H1 (cell line): ENCODE data around the gene VPS13D. TPM values are rescaled to one million over a fixed set of nuclear protein-coding genes. Genes with fewer than 3 reads are reported as not detected.

Experiments used
- CTCF ChIA-PET: fragments of 300-600 bp; sonication (Branson Sonifier 250); formaldehyde crosslinking; loops from one replicate; lab custom pipeline; 2021; ENCODE audit not compliant: partially characterized antibody; lab: Charles Lee
- POLR2A ChIA-PET: fragments of 300-600 bp; sonication (Branson Sonifier 250); formaldehyde crosslinking; loops from one replicate; lab custom pipeline; 2021; ENCODE audit warnings: inconsistent platforms; ENCODE audit not compliant: partially characterized antibody; lab: Charles Lee
- DNase-seq, 2 experiments: peaks; one replicate each; pipeline versions ENCODE4 v3.0.0 to v3.0.0-alpha.2; 2010 to 2022; ENCODE audit warnings: low spot score in 2 of 2, low read depth in 1 of 2, mixed read lengths in 1 of 2
- FAIRE-seq: peaks from 2 replicates; lab custom pipeline; 2011; peaks lifted over from hg19 to GRCh38; lab: Jason Lieb, UNC
- H2AFZ ChIP-seq: 2 replicates; pipeline ENCODE4 v1.8.1; 2012; ENCODE audit warnings: low read length, inconsistent platforms
- H2AK5ac ChIP-seq: 2 replicates; pipeline ENCODE4 v1.6.1; 2013; ENCODE audit warnings: low read depth, low read length
- H2BK120ac ChIP-seq: replicated peaks from 2 replicates; pipeline ENCODE3; 2013; ENCODE audit warnings: low read depth, low read length, inconsistent platforms
- H2BK12ac ChIP-seq: 2 replicates; pipeline ENCODE4 v1.6.1; 2013; ENCODE audit warnings: low read depth, low read length
- H2BK15ac ChIP-seq: 2 replicates; pipeline ENCODE4 v1.6.1; 2013; ENCODE audit warnings: low read length
- H2BK20ac ChIP-seq: 2 replicates; pipeline ENCODE4 v1.6.1; 2013; ENCODE audit warnings: low read length
- H2BK5ac ChIP-seq: 2 replicates; pipeline ENCODE4 v1.6.1; 2013; ENCODE audit warnings: low read depth, low read length
- H3K14ac ChIP-seq: 2 replicates; pipeline ENCODE4 v1.6.1; 2013; ENCODE audit warnings: inconsistent platforms; ENCODE audit not compliant: insufficient read length
- H3K18ac ChIP-seq: 2 replicates; pipeline ENCODE4 v1.6.1; 2013; ENCODE audit warnings: low read length; ENCODE audit errors: extremely low read depth
- H3K23ac ChIP-seq: 2 replicates; pipeline ENCODE4 v1.6.1; 2013; ENCODE audit warnings: inconsistent platforms; ENCODE audit not compliant: insufficient read length
- H3K23me2 ChIP-seq: 2 replicates; pipeline ENCODE4 v1.6.1; 2013; ENCODE audit warnings: low read depth, low read length
- H3K27ac ChIP-seq: 2 replicates; pipeline ENCODE4 v1.6.1; 2011; ENCODE audit warnings: low read depth, low read length, inconsistent platforms
- H3K27me3 ChIP-seq, 4 experiments: replicated peaks in 1 of 4; 1 replicate in 1 of 4; 2 replicates in 3 of 4; pipeline versions ENCODE4 v1.6.1 to v1.8.1; 2011 to 2013; ENCODE audit warnings: low read length in 3 of 4, mild to moderate bottlenecking in 3 of 4, inconsistent platforms in 2 of 4, mixed read lengths in 2 of 4, moderate library complexity in 1 of 4; ENCODE audit not compliant: control insufficient read depth in 3 of 4, insufficient read depth in 3 of 4; ENCODE audit errors: extremely low read depth in 1 of 4
- H3K36me3 ChIP-seq, 4 experiments: 2 replicates each; pipeline versions ENCODE4 v1.6.1 to v1.8.1; 2011 to 2013; ENCODE audit warnings: mild to moderate bottlenecking in 4 of 4, low read length in 3 of 4, moderate library complexity in 2 of 4, control low read depth in 1 of 4, inconsistent platforms in 1 of 4; ENCODE audit not compliant: insufficient read depth in 4 of 4, control insufficient read depth in 2 of 4
- H3K4ac ChIP-seq: replicated peaks from 2 replicates; pipeline ENCODE3; 2013; ENCODE audit warnings: low read length, low read depth, mixed read lengths, inconsistent platforms; ENCODE audit not compliant: insufficient read length
- H3K4me1 ChIP-seq, 4 experiments: replicated peaks in 1 of 4; 1 replicate in 1 of 4; 2 replicates in 3 of 4; pipeline versions ENCODE4 v1.6.1 to v1.8.1; 2011 to 2013; ENCODE audit warnings: low read length in 3 of 4, inconsistent platforms in 2 of 4, mixed read lengths in 1 of 4; ENCODE audit not compliant: insufficient read depth in 4 of 4, control insufficient read depth in 3 of 4
- H3K4me2 ChIP-seq, 2 experiments: 2 replicates each; pipeline versions ENCODE4 v1.6.1 to v1.8.1; 2011 to 2013; ENCODE audit warnings: low read depth in 2 of 2, low read length in 2 of 2, control low read depth in 1 of 2, inconsistent platforms in 1 of 2, mild to moderate bottlenecking in 1 of 2; ENCODE audit not compliant: insufficient read depth in 1 of 2
- H3K4me3 ChIP-seq, 4 experiments: fragments of 200-600, 300-600 bp in 1 of 4; sonication (generic), shearing (Covaris generic), sonication (Bioruptor Twin) in 1 of 4; 2 replicates each; pipeline versions ENCODE4 v1.5.1 to v1.8.1; 2011 to 2016; ENCODE audit warnings: low read length in 4 of 4, low read depth in 3 of 4, control low read depth in 2 of 4, inconsistent platforms in 2 of 4, mild to moderate bottlenecking in 2 of 4, mixed read lengths in 1 of 4, moderate library complexity in 1 of 4; ENCODE audit not compliant: insufficient read depth in 2 of 4; ENCODE audit errors: extremely low read depth in 1 of 4
- H3K56ac ChIP-seq: replicated peaks from 2 replicates; pipeline ENCODE3; 2013; ENCODE audit warnings: low read depth, mild to moderate bottlenecking, mixed read lengths, low read length, inconsistent platforms; ENCODE audit not compliant: insufficient read length
- H3K79me1 ChIP-seq: 2 replicates; pipeline ENCODE4 v1.6.1; 2013; ENCODE audit warnings: low read depth, low read length, control low read depth
- H3K79me2 ChIP-seq, 2 experiments: 2 replicates each; pipeline versions ENCODE4 v1.6.1 to v1.8.1; 2012 to 2013; ENCODE audit warnings: low read length in 2 of 2, mild to moderate bottlenecking in 2 of 2, inconsistent platforms in 1 of 2; ENCODE audit not compliant: insufficient read depth in 2 of 2, control insufficient read depth in 1 of 2
- H3K9ac ChIP-seq, 4 experiments: replicated peaks in 1 of 4; 1 replicate in 1 of 4; 2 replicates in 3 of 4; pipeline versions ENCODE4 v1.6.1 to v1.8.1; 2011 to 2013; ENCODE audit warnings: low read depth in 3 of 4, low read length in 3 of 4, control low read depth in 2 of 4, mild to moderate bottlenecking in 2 of 4, moderate library complexity in 2 of 4, inconsistent platforms in 1 of 4; ENCODE audit errors: extremely low read depth in 1 of 4
- H3K9me3 ChIP-seq, 2 experiments: 2 replicates each; pipeline versions ENCODE4 v1.6.1 to v1.8.1; 2012 to 2013; ENCODE audit warnings: mild to moderate bottlenecking in 2 of 2, moderate library complexity in 2 of 2, control low read depth in 1 of 2, inconsistent platforms in 1 of 2, low read depth in 1 of 2, low read length in 1 of 2, mixed read lengths in 1 of 2; ENCODE audit not compliant: insufficient read depth in 2 of 2
- H4K20me1 ChIP-seq, 2 experiments: replicated peaks in 1 of 2; 2 replicates each; pipeline versions ENCODE3 to v1.8.1; 2011 to 2013; ENCODE audit warnings: inconsistent platforms in 2 of 2, low read length in 2 of 2, mild to moderate bottlenecking in 1 of 2; ENCODE audit not compliant: insufficient read depth in 2 of 2, control insufficient read depth in 1 of 2
- H4K5ac ChIP-seq: 2 replicates; pipeline ENCODE4 v1.6.1; 2013; ENCODE audit warnings: low read length, low read depth, mixed read lengths, inconsistent platforms; ENCODE audit not compliant: insufficient read length
- H4K8ac ChIP-seq: 2 replicates; pipeline ENCODE4 v1.8.0; 2013; ENCODE audit warnings: mild to moderate bottlenecking, moderate library complexity, low read length, inconsistent platforms; ENCODE audit not compliant: insufficient read depth; ENCODE audit errors: extremely low read depth
- H4K91ac ChIP-seq: replicated peaks from 2 replicates; pipeline ENCODE3; 2013; ENCODE audit warnings: low read length, mixed read lengths, inconsistent platforms; ENCODE audit not compliant: insufficient read length
- CEBPB ChIP-seq: IDR thresholded peaks from 2 replicates; pipeline ENCODE4 v1.6.1; 2012; ENCODE audit warnings: low read depth, low read length
- CREB1 ChIP-seq: IDR thresholded peaks from 2 replicates; pipeline ENCODE4 v1.6.1; 2012; ENCODE audit warnings: inconsistent platforms
- EZH2 ChIP-seq: fragments of 200-600 bp; sonication (generic); IDR thresholded peaks from 2 replicates; pipeline ENCODE4 v1.7.1; 2012; ENCODE audit warnings: low read depth, mild to moderate bottlenecking, moderate library complexity, low read length, inconsistent platforms; ENCODE audit not compliant: severe bottlenecking
- HDAC6 ChIP-seq: IDR thresholded peaks from one replicate; pipeline ENCODE4 v1.7.1; 2012; ENCODE audit warnings: low read depth, mild to moderate bottlenecking, inconsistent platforms, low read length, moderate library complexity
- WGBS, 2 experiments: shearing (Covaris generic) in 1 of 2; methylation state at CpG; one replicate each; pipeline versions ENCODE4 v1.1.6 to v1.1.7; 2013 to 2015; ENCODE audit warnings: low lambda C conversion rate in 2 of 2, mixed read lengths in 2 of 2, inconsistent platforms in 1 of 2, low coverage in 1 of 2, missing lambda C conversion rate in 1 of 2; ENCODE audit not compliant: insufficient replicate concordance in 2 of 2, insufficient coverage in 1 of 2, insufficient read length in 1 of 2; ENCODE audit errors: extremely low coverage in 1 of 2, missing lambda C conversion rate in 1 of 2; 5-methylcytosine and 5-hydroxymethylcytosine counted together
- polyA plus RNA-seq, 7 experiments: library from polyadenylated mRNA; depleted of rRNA in 3 of 7; stranded (reverse) in 5 of 7; unstranded in 2 of 7; fragments of >200 nt in 5 of 7; fragments of 200-250 nt in 2 of 7; gene quantifications; 1 replicate in 5 of 7; 2 replicates in 1 of 7; 4 replicates in 1 of 7; pipeline versions ENCODE4 v1.2.1 to v1.2.3, GENCODE V29; 2011 to 2013; ENCODE audit warnings: missing spikeins in 2 of 7, mixed read lengths in 2 of 7
- total RNA-seq: library from RNA; stranded (reverse); fragmentation: NEBNext Ultra II Directional; extraction: Animal tissue kit (Norgen Biotek cat#: 25700); gene quantifications from 2 replicates; pipeline ENCODE4 v1.2.1, GENCODE V29; 2021
- TF ChIP-seq, protein P1 (sequence below): IDR thresholded peaks from 2 replicates; pipeline ENCODE4 v1.6.1; 2012; ENCODE audit warnings: low read length, inconsistent platforms

Gene VPS13D
- total and polyA plus RNA-seq, 2 of the 8 experiments (the other 6 are each of a cell fraction or from before 2014, with no cell fraction given) = 10.9 to 31.2 TPM

DNA sequence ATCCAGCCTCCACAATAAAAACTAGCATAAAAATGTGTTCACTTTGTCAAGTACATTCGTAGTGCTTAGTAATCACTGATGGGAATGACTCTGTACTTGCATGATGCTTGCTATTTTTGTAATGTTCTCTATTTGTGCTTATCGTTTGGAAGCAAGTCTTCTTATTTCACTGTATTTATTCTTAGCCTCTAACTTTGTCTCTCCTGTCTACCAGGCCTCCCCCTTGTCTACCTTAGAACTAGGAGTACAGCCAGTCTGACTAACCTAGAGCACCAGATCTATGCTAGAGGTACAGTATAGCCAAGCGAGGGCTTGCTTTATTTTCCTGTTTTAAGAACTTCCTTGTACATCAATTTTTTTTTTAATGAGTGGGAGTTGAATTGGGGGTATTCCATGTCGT, 108.2 kb downstream of the VPS13D start:
- Histone ChIP-seq H3K4me1 (peaks cover 0 to 5% (median 3%) of the 10 kb centered on the region in 4 experiments; a peak in 3 of 7 replicates), H2AFZ (no peak overlapping the region)

More for the DNA sequence above, 108.2 kb downstream of the VPS13D start:
- Histone ChIP-seq H3K9ac (no peak overlapping the region), H3K4me3 (no peak overlapping the region), H3K79me2 (no peaks in the 10 kb centered on the region), H3K23ac (no peak overlapping the region), H4K8ac (no peak overlapping the region), H2AK5ac (no peak overlapping the region), H3K23me2 (no peaks in the 10 kb centered on the region), H3K27me3 (no peaks in the 10 kb centered on the region), H3K36me3 (peaks cover 0 to 18% (median 10%) of the 10 kb centered on the region in 4 experiments; a peak in 4 of 8 replicates), H2BK20ac (no peak overlapping the region), H3K56ac (no peak overlapping the region), H4K5ac (no peak overlapping the region), H2BK5ac (no peak overlapping the region), H3K14ac (no peak overlapping the region), H3K79me1 (no peaks in the 10 kb centered on the region), H2BK120ac (no peak overlapping the region), H2BK15ac (no peak overlapping the region), H3K27ac (no peak overlapping the region), H4K91ac (no peak overlapping the region), H3K9me3 (no peaks in the 10 kb centered on the region), H3K4me2 (no peak overlapping the region), H3K4ac (no peak overlapping the region), H3K18ac (no peak overlapping the region), H2BK12ac (no peak overlapping the region), H4K20me1 (no peaks in the 10 kb centered on the region)
- CTCF ChIA-PET = no interaction called here
- no peak for FAIRE-seq
- 82% methylated on average over 4 of the region's 4 CpGs; no CpG with 5 or more reads in 1 of the 2 experiments for WGBS, 2 experiments
- POLR2A ChIA-PET = no interaction called here
- TF ChIP-seq, protein P1, sequence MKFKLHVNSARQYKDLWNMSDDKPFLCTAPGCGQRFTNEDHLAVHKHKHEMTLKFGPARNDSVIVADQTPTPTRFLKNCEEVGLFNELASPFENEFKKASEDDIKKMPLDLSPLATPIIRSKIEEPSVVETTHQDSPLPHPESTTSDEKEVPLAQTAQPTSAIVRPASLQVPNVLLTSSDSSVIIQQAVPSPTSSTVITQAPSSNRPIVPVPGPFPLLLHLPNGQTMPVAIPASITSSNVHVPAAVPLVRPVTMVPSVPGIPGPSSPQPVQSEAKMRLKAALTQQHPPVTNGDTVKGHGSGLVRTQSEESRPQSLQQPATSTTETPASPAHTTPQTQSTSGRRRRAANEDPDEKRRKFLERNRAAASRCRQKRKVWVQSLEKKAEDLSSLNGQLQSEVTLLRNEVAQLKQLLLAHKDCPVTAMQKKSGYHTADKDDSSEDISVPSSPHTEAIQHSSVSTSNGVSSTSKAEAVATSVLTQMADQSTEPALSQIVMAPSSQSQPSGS = no peak
- TF ChIP-seq EZH2 = no peak
- no peak for TF ChIP-seq CREB1
- TF ChIP-seq HDAC6 = no peak
- no peak for TF ChIP-seq CEBPB
- DNase-seq = no peak
